NT2/D1 (cell line): ENCODE results near the gene MMEL1.

ENCODE experiments used
- DNase-seq: peaks from one replicate; pipeline ENCODE4 v3.0.0-alpha.2; 2011; ENCODE audit warnings: low read depth, low spot score
- H3K27me3 ChIP-seq: 2 replicates; pipeline ENCODE4 v1.6.0; 2011; ENCODE audit warnings: mild to moderate bottlenecking; ENCODE audit not compliant: insufficient read length, insufficient read depth
- H3K36me3 ChIP-seq: 2 replicates; pipeline ENCODE4 v1.6.1; 2011; ENCODE audit warnings: mild to moderate bottlenecking, low read length, mixed read lengths; ENCODE audit not compliant: insufficient read depth, insufficient read length
- H3K4me1 ChIP-seq: 2 replicates; pipeline ENCODE4 v1.5.1; 2011; ENCODE audit not compliant: insufficient read depth, insufficient read length
- H3K4me3 ChIP-seq: 2 replicates; pipeline ENCODE4 v1.5.1; 2011; ENCODE audit warnings: low read depth; ENCODE audit not compliant: insufficient read length
- H3K9ac ChIP-seq: 2 replicates; pipeline ENCODE4 v1.6.0; 2011; ENCODE audit warnings: low read depth; ENCODE audit not compliant: insufficient read length
- H3K9me3 ChIP-seq: 2 replicates; pipeline ENCODE4 v1.5.1; 2011; ENCODE audit warnings: mild to moderate bottlenecking, low read length; ENCODE audit not compliant: insufficient read depth
- SUZ12 ChIP-seq: IDR thresholded peaks from 2 replicates; pipeline ENCODE4 v1.6.1; 2011; ENCODE audit not compliant: insufficient read length, insufficient read depth; ENCODE audit errors: extremely low read depth
- YY1 ChIP-seq: IDR thresholded peaks from 2 replicates; pipeline ENCODE4 v1.6.1; 2011; ENCODE audit not compliant: insufficient read length, insufficient read depth
- ZNF274 ChIP-seq: IDR thresholded peaks from 2 replicates; pipeline ENCODE4 v1.6.1; 2011; ENCODE audit warnings: mild to moderate bottlenecking, low read depth, low read length

Gene MMEL1

DNA sequence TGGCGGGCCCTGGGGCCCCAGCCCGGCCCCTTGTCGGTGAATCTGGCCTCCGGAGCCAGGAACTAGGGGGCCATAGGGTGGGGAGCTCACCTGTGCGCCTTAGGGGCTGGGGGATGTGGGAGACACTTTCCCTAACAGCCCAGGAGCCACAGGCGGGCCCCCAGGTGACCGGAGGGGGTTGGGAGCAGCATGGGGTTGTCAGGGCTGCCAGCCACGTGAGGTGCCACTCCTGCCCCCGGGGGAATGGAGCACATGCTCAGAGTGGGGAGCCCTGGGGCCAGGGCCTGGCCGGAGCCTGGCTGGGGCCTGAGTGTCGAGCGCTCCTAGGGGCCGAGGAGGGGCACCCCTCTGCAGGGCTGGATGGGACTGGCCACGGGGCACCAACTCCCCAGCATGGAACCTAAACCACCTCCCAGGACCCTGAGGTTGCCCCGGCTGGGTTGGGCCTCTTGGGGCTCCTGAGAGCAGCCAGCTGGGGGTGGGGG is 26.4 kb downstream of the MMEL1 start:
- H3K9me3 ChIP-seq: no peaks in the 10 kb centered on the region
- no peaks in the 10 kb centered on the region for H3K36me3 ChIP-seq
- H3K4me3 ChIP-seq: no peak overlapping the region
- peaks cover under 1% of the 10 kb centered on the region for H3K4me1 ChIP-seq
- peaks cover 10% of the 10 kb centered on the region for H3K27me3 ChIP-seq
- TF ChIP-seq SUZ12 (no peak), YY1 (no peak), ZNF274 (no peak)
- DNase-seq: no peak
- H3K9ac ChIP-seq: no peak overlapping the region

- peaks cover 10% of the 10 kb centered on the region for H3K27me3 ChIP-seq
These were observed 27.1 kb downstream of the MMEL1 start for GRCh38 chr1:2605509-2606395.

DNA sequence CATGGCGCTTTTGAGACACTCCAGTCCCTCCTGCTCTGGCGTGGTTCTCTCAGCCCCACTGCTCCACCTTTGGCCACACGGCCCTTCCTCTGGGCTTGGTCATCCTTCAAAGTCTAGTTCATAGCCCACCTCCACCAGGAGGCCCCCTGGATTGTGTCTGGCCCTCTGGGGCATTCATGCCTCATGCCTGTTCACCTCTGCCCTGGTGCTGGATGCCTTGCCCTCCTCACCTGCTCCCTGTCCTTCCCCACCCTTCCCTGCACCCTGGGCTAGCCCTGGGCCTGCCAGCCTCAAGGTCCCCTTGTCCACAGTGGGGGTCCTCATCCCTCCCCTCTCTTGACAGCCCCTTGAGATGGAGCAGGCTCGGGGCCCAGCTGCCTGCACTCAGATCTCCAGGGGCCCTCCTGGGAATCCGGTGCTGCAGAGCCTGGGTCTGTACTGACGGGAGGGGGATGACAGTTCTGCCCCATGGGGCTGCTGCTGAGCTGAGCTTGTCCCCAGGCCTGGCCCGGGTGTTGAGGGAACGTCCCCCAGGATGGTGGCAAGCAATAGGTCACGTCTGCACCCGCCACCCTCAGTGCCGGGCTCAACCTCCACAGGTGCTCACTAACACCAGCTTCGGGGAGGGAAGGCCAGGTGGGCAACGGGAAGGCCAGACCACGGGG is 27.8 kb downstream of the MMEL1 start:
- TF ChIP-seq SUZ12: no peak
- no peak for DNase-seq
- H3K4me3 ChIP-seq: no peak overlapping the region
- no peaks in the 10 kb centered on the region for H3K36me3 ChIP-seq
- H3K9ac ChIP-seq: no peak overlapping the region
- H3K9me3 ChIP-seq: no peaks in the 10 kb centered on the region
- no peaks in the 10 kb centered on the region for H3K4me1 ChIP-seq
- peaks cover 8% of the 10 kb centered on the region for H3K27me3 ChIP-seq

More at GRCh38 chr1:2605509-2606395, 27.1 kb downstream of the MMEL1 start:
- TF ChIP-seq SUZ12: no peak
- TF ChIP-seq YY1: no peak
- TF ChIP-seq ZNF274: no peak
- Histone ChIP-seq H3K9ac (no peak overlapping the region), H3K36me3 (no peaks in the 10 kb centered on the region), H3K9me3 (no peaks in the 10 kb centered on the region), H3K4me3 (no peak overlapping the region), H3K4me1 (no peaks in the 10 kb centered on the region)
- DNase-seq: no peak

GRCh38 chr1:2604156-2604843 is 28.5 kb downstream of the MMEL1 start:
- Histone ChIP-seq H3K4me3 (no peak overlapping the region), H3K27me3 (peaks cover 4% of the 10 kb centered on the region), H3K9me3 (no peaks in the 10 kb centered on the region), H3K4me1 (no peaks in the 10 kb centered on the region), H3K9ac (no peak overlapping the region), H3K36me3 (no peaks in the 10 kb centered on the region)
- TF ChIP-seq SUZ12 (no peak), ZNF274 (no peak), YY1 (no peak)
- DNase-seq: no peak

DNA sequence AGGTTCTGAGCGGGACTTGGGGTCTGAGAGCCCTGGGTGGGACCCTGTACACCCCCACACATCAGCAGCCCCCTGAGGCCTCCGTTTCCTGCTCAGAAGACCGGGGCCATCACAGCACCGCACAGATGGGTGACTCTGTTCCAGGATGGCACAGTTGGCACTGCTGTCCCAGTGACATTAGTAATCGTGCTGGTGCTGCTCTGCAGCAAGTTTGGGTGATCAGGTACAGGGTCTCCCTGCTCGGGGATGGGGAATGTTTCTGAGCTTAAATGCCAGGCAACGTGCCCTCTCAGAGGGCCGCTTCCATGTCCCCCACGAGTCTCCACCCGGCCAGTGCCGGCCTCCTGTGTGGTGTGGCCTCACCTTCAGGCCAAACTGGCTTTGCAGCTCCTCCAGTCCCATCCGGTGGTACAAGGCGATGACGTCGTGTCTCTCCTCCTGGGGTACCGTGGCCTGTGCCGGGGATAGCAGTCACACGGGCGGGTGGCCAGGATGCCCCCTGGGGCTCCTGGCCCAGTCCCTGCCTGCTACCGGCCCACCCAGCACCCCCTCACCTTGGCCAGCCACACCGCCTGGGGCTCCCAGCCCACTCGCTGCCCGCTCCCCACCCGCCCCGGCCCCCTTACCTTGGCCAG is 29.2 kb downstream of the MMEL1 start:
- DNase-seq: no peak
- Histone ChIP-seq H3K9me3 (no peaks in the 10 kb centered on the region), H3K4me3 (no peak overlapping the region), H3K4me1 (no peaks in the 10 kb centered on the region), H3K9ac (no peak overlapping the region), H3K36me3 (no peaks in the 10 kb centered on the region), H3K27me3 (no peaks in the 10 kb centered on the region)
- TF ChIP-seq YY1: no peak

GRCh38 chr1:2602866-2603520 is 29.8 kb downstream of the MMEL1 start:
- no peaks in the 10 kb centered on the region for H3K27me3 ChIP-seq
- DNase-seq: no peak
- H3K4me3 ChIP-seq: no peak overlapping the region
- H3K9me3 ChIP-seq: no peaks in the 10 kb centered on the region
- no peaks in the 10 kb centered on the region for H3K36me3 ChIP-seq
- TF ChIP-seq YY1 (no peak), SUZ12 (no peak), ZNF274 (no peak)
- no peak overlapping the region for H3K9ac ChIP-seq
- H3K4me1 ChIP-seq: no peaks in the 10 kb centered on the region
